NCI-H1092 (cell line): Measurements from ENCODE around the gene DCST1.
A peak's percentile ranks its signal among the peaks of the same experiment; 100 is the strongest.

Source experiments
- DNase-seq: peaks from one replicate; lab custom pipeline; 2025; lab: John Stamatoyannopoulos, UW

DCST1 gene

DNA sequence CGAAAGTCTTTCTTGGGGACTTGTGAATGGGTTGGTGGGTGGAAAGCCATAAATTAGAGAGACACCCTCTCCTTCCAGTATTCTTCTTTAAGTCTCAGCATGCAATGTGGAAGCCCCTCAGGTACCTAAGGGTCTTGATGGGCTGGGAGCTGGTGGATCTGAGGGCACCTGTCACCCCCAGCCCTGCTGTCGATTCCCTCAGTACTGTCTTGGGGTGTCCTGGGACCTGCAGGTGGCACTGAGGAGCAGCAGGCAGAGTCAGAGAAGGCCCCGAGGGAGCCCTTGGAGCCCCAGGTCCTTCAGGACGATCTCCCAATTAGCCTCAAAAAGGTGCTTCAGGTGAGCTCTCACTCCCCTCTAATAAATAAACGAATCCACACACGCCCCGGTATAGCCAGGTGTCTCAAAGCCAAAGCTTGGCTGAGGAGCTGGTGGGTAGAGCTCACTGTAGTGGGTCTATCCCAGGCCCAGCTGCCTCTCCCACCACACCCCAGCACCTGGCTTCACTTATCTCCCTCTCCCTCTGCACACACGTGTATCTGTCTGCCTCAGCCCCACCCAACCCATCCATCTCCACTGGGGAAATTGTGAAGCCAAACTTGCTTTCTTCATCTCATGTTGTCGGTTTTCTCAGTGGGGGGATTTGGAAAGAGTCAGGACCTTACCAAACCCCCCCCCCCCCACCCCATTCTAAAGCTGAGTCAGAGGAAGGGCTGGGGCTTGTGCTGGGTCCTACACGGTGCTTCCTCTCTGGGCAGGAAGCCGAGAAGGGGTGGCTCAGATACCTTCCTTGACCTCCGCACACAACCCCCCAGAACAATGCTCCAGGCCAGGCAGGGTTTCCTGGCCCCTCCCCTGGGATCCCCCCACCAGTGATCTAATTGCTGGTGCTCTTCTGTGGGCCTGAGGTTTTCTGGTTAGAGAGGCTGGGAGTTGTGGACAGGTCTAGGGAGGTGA is 19.1 kb downstream of the DCST1 start:
- DNase-seq: no peak

DNA sequence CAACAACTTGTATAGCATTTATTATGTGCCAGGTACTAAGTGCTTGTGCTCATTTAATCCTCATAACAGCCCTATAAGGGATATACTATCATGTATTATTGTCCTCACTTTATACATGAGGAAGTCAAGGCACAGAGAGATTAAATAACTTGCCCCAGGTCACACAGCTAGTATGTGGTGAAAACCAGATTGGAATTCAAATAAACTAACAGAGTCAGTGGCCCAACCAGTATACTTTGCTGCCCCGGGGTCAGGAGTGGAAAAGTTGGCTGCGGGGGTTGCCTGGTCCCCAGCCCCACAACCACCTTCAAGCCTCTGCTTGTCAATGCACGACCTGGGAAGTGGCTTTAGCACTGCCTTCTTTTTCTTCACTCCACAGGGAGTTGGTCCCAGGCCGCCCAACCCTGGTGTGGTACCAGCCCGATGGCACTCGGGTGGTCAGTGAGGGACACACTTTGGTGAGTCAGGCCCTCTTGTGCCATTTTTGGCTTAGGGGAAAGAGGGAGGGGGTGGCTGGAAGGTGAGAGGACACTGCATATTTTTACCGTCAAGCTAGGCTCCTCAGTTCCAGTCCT is 20.0 kb downstream of the DCST1 start:
- no peak for DNase-seq

DNA sequence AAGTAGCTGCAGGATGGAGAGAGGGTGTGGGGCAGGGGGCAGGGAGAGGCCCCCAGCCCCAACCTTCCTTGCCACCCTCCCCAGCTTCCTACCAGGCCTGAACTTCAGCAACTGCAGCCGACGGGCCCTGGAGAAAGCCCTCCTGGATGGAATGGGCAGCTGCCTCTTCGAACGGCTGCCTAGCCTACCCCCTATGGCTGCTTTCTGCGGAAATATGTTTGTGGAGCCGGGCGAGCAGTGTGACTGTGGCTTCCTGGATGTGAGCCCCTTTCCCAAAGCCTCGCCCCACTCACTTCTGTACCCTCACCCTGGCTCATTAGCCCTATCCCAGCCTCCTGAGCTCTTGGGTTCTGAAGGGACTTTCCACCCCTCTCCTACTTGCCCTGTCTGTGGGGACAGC is 23.5 kb downstream of the DCST1 start:
- DNase-seq: no peak

DNA sequence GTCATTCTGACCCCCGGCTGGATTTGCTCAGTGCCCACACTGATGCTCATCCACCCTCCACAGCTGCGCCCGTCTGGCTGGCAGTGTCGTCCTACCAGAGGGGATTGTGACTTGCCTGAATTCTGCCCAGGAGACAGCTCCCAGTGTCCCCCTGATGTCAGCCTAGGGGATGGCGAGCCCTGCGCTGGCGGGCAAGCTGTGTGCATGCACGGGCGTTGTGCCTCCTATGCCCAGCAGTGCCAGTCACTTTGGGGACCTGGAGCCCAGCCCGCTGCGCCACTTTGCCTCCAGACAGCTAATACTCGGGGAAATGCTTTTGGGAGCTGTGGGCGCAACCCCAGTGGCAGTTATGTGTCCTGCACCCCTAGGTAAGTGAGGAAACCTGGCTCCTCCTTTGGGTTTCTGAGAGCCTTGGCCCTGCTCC is 24.2 kb downstream of the DCST1 start:
- no peak for DNase-seq

DNA sequence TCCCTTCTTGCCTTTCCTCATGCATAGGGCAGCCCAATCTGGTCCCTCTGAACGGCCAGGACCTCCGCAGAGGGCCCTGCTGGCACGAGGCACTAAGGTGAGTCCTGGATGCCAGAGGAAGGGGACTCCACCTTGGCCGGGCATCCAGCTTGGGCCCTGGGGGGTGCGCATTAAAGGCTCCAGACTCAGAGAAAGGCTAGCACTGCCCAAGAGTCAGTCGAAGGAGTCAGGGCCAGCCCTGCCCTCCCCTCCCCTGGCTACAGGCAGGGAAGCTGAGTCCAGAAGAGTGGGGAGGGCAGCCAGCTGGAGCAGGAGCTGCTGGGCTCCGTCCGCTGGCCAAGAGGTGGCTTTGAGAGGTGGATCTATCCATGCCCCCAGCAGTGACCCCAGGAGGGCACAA is 27.1 kb downstream of the DCST1 start:
- DNase-seq: no peak

DNA sequence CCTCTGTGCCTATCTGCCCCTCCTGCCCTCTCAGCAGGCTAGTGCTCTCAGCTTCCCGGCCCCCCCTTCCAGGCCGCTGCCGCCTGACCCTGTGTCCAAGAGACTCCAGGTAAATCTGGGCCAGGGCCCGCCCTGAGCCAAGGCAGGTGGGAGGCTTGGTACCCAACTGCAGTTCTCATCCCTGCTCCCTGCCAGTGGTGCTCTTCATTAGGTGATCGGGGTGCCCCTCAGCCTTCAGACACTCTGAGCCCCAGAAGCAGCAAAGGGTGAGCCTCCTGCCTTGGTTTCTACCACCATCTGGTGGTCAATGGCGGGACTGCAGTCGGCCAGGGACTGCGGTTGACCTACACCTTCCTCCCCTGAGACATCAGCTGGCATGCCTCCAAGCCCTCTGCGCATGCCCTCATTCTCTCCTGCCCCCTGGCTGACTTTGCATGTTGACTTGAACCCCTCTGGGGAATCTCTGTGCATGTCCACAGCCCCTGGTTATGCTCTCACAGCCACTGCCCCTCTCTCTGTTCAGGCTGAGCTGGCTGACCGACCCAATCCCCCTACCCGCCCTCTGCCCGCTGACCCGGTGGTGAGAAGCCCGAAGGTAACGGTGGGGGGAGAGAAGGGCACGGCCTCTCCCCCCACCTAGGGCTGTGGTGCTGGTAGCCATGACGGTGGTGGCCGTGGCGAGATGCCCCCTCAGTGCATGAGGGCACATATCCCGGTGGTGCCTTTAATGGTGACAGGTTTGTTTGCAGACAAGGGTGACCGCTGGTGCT is 27.9 kb downstream of the DCST1 start:
- DNase-seq: peak; percentile 91

DNA sequence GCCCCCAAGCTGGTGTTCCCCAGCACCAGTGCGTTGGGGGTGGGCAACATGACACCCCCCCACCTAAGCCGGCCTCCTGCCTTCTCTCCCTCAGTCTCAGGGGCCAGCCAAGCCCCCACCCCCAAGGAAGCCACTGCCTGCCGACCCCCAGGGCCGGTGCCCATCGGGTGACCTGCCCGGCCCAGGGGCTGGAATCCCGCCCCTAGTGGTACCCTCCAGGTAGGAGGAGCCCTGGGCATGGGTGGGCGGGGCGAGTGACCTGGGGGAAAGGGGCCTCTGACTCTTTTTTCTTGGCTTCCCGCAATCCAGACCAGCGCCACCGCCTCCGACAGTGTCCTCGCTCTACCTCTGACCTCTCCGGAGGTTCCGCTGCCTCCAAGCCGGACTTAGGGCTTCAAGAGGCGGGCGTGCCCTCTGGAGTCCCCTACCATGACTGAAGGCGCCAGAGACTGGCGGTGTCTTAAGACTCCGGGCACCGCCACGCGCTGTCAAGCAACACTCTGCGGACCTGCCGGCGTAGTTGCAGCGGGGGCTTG is 28.6 kb downstream of the DCST1 start:
- no peak for DNase-seq

DNA sequence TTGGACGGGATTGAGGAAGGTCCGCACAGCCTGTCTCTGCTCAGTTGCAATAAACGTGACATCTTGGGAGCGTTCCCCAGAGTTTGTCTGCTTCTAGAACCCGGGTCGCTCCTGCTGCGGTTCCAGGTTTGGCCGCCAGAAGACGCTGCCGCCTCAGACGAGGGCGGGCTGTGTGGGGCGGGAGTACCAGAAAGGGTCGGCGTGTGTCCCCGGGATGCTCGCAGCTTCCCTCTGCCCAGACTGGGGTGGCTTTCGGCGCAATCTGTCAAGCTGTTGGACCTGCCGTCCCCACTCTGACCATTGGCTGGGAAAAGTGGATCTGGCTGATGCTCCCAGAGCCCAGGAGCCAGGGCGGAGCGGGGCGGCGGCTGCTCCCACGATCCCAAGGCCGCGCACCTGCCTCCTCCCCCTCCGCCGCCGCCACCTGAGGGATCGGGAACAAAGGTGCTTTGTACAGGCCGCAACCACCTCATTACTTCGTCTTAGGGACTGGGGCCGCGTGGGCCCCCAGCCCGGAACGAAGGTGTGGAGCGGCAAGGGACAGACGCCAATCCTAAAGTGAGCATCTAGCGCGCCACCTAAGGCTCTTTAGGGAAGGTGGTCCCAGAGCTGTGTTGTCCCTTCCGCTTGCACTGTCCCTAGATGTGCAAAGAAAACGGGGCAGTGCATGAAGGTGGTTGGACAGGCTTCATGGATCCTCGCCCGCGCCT is 29.2 kb downstream of the DCST1 start:
- DNase-seq: peak; percentile 41

DNA sequence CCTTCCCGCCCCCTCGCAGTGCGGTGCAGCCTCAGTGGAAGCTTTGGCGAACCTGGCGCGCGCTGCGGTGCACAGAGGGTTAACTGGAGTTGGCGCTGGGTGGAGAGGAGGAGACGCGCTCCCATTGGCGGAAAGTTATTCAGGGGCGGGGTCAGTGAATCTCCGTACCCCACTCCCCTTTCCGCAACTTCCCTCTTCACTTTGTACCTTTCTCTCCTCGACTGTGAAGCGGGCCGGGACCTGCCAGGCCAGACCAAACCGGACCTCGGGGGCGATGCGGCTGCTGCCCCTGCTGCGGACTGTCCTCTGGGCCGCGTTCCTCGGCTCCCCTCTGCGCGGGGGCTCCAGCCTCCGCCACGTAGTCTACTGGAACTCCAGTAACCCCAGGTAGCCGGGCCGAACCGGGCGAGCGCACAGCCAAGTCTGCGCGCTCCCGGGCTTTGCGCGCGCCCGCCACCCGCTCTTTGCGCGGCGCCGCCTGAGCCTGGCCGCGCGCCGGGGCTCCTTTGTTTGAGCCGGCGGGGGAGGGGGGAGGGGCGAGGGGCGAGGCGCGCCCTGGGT is 30.0 kb downstream of the DCST1 start, which contains the start of gene EFNA4:
TSS of gene EFNA4 (plus strand) at position 191 of the 561 bp plus-strand sequence. CDS start at position 275, 84 bp downstream.
- peak; percentile 41 for DNase-seq

DNA sequence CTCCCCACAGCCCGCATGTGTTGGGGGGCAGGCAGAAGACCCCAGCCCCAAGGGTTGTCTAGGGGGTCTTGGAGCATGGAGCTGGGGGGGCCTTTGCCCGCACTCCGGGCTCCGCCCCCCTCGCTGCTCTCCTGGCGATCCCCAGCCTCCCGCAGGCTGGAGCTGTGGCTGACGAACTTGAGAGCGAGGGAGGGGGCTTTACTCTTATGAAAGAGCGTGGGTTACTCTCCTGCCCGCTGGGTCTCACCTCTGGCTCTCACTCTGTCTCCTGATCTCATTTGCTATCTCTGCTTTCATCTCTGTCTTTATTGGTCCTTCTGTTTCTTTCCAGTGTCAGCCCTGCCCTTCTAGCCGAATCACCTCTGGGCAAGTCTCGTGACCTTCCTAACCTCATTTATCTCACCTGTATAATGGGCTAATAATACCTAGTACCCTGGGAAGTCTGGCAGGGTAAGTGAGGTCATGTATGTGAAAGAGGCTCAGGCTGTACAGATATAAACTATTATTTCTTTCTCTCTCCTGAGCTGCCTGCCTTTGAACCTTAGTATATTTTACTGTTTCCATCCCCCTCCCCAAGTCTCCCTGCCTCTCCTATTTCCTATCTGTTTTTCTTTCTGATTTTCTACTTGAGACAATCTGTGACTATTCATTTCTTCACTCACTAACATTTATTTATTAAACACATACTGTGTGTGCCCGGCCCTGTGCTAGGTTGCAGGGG is 30.6 kb downstream of the DCST1 start:
- peak; percentile 41 for DNase-seq

DNA sequence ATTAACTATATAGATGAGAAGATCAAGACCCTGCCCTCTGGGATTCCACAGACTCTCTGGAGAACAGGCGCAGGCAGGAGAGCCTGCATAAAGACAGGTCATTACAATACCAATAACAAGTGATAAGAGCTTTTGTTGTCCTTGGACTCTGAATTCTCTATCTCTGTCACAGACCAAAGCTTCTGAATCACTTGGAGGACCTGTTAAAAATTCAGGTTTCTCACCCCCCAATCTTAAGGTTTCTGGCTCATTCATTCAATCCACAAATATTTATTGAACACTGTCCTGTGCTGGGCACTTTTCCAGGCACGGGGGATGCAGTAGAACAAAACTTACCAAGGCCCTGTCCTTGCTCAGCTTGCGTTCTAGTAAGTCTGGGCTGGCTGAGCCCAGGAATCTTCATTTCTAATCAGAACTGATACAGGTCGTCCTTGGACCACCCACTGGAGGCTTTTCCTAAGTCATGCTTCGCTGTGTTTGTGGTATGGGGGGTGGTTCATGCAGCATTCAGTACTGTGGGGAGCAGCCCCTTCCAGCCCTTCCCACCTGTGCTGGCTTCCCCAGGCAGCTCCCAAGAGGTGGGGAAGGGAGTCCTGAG is 31.3 kb downstream of the DCST1 start:
- no peak for DNase-seq

DNA sequence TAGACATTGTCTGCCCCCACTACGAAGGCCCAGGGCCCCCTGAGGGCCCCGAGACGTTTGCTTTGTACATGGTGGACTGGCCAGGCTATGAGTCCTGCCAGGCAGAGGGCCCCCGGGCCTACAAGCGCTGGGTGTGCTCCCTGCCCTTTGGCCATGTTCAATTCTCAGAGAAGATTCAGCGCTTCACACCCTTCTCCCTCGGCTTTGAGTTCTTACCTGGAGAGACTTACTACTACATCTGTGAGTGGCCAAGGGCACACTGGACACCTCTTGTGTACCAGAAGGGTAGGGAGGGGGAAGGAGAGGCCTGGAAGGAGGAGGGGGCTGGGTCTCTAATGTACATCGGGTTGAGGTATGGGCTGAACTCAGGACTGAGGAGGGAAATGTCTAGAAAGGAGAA is 33.2 kb downstream of the DCST1 start:
- DNase-seq: no peak

DNA sequence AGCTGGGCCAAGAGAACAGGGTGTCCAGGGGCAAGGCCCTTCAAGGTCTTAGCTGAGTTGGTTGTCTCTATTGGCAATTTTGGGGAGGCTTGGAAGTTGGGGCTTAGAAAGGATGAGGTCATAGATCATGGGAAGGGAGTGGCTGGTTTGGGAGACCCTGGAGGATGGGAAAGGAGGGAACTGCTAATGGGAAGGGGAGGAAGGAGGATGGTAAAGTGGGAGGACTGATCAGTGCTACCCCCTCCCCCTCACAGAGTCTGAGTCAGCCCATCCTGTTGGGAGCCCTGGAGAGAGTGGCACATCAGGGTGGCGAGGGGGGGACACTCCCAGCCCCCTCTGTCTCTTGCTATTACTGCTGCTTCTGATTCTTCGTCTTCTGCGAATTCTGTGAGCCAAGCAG is 35.0 kb downstream of the DCST1 start:
- no peak for DNase-seq

DNA sequence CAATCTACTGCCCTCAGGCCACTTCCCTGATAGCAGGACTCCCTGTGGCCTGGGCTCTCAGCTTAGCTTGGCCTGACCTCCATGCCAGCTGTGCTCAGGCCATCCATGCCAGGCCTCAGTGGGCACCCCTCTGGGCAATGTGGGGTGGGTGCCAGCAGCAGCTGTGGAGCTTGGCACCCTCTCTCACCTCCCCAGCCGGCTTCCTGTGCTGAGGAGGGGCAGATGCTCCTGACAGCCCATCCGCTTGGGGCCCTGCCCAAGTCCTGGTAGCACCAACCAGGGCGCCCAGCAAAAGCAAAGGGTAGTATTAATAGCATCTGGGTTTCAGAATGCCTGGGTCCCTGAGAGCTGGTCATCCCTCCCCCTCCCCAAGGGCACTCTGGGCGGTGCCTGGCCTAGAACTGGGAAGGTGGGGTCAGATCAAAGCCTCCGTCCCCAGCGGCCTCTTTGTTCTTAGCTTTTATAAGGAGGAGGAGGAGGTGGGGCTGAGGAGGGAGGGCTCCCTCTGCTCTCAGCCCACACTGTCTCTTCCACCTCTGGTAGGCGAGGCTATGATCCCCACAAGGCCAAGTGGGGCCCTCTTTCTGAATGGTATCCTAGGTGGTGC is 36.0 kb downstream of the DCST1 start:
- DNase-seq: peak; percentile 79

DNA sequence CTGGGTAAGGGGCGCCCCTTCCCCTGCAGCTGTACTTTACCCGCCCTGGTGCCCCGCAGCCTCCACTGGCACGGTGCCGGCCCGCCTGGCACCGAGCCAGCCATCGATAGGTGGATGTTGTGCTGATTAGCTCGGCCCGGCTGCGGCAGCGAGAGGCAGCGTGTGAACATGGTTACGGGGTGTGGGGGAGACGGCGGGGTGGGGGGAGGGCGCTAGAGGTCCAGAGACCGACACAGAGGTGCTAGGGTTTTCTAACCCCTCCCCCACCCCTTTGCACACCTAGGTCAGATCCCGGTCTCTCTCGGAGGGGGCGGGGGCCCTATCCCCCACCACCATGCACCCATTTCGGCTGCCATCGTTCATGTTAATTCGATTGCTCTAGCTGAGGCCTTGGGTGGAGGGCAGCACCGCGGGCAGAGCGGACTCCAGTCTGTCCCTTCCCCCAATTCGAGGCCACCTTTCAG is 36.6 kb downstream of the DCST1 start:
- DNase-seq: peak; percentile 72

DNA sequence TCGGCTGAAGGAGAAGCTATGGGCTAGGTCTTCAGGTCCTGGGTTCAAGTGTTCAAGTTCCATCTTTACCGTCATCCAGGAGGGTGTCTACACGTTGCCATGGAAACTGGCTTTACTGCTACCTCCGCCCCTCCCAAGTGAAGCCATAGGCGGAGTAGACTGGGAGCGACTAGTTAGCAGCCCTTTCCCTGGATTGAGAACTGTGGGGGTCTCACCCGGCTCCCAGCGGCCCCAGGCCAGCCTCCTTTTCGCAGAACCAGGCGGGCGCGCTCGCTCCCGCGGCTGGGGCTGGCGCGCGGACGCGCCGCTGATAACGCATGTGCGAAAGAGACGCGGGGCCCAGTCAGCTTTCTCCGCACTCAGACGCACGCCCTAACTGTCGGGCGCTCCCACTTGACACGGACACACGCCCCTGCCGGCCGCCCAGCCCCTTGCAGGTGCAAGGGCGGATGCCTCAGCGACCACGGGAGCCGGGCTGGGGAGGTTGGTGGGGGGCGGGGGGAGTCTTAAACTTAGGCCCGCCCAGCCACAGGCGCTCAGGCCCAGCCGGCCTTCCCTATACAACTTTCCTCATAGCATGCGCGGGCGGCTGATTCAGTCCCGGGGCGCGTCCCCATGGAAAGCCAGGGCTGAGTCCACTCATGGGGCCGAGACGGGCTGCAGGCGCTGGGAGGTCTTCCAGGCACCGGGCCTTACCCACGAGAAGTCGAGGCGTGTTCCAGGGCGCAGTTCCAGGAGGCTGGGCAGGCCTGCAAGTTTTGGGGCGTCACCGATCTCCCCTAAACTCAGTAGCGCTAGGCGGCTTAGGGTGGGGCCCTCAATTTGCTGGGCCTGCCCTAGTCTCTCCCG is 37.3 kb downstream of the DCST1 start:
- DNase-seq: peak; percentile 78

DNA sequence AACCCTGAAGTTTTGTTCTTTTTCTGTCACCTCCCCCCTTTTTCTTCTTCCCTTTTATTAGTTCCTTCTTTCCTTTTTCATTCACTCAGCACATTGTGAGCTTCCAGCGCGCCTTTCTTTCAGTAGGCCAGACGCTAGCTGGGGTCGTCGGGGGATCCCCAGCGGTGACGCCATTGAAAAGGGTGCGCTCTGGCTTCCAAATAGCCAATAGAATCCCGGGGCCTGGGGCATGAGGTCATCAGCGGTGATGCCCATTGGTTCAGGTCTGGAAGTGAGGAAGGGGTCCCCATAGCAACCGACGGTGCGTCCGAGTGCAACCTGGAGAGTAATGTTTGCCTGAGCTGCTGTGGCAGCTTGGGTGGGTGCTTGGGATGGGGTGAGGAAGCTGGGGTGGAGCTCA is 38.1 kb downstream of the DCST1 start:
- peak; percentile 23 for DNase-seq

DNA sequence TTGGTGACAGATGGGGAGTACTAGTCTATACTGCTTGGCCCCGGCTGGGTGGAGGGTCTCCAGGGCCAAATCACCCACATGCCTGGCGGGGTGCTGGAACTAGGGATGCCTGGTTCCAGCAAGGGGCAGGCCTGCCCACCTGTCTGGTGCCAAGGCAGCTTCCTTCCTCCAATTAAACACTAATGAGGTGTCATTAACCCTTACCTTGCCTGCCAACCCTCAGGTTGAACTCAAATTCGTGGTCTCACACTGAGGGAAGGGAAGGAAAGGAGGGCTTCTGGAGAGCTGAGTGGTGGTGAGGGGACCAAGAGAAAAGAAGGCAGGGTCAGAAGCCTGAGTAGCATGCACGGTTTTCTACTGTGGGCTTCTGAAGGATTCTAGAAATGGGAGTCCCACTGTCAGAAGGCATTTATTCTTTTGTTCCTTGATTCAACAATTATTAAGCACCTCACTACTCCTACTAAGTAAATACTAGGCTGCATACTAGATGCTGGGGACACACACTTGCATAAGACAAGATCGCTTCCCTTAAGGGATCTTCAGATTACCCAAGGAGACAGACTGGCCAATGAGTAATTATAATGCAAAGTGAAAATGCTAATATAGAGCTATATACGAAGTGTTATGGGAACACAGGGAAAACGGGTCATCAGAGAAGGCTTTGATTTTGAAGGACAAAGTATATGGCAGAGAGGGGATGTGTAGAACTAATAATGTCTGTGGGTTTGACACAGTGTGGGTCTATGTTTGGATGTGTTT is 39.1 kb downstream of the DCST1 start:
- no peak for DNase-seq
